ENCODE results near the gene ARFGAP1.

DNA sequence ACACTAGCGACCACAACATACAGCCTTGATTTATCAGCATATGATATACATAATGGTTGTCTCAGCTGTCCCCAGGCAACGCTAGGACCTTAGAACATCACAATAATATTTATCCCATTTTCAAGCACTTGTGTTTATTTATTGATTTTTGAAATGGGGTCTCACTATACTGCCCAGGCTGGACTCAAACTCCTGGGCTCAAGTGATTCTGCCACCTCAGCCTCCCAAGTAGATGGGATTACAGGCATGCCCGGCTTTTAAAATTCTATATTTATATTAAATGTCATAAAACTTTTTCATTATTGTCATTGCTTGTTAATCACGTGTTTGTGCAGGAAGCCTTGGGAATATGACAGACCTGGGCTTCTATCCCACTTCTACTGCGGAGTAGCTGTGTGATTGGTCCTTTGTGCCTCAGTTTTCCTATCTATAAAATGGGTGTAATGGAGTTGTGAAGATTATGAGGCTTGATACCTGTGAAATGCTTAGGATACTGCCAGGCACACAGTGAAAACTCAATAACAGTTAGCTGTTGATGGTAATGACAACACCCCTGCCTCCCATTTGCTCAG is 30.6 kb downstream of the ARFGAP1 start:
- TF ChIP-seq, protein P1, sequence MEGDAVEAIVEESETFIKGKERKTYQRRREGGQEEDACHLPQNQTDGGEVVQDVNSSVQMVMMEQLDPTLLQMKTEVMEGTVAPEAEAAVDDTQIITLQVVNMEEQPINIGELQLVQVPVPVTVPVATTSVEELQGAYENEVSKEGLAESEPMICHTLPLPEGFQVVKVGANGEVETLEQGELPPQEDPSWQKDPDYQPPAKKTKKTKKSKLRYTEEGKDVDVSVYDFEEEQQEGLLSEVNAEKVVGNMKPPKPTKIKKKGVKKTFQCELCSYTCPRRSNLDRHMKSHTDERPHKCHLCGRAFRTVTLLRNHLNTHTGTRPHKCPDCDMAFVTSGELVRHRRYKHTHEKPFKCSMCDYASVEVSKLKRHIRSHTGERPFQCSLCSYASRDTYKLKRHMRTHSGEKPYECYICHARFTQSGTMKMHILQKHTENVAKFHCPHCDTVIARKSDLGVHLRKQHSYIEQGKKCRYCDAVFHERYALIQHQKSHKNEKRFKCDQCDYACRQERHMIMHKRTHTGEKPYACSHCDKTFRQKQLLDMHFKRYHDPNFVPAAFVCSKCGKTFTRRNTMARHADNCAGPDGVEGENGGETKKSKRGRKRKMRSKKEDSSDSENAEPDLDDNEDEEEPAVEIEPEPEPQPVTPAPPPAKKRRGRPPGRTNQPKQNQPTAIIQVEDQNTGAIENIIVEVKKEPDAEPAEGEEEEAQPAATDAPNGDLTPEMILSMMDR (IDR thresholded peaks at IDR 0.05), result no peak
- TF ChIP-seq POLR2AphosphoS5 (IDR thresholded peaks at IDR 0.05; ENCODE audit: insufficient read depth in 1 of 2, low read depth in 1 of 2) (no peak), POLR2A (IDR thresholded peaks at IDR 0.05) (no peak)

Data from vagina (tissue), 2 donors.